ENCODE measurements around the gene PHF21A.

The PHF21A gene

GRCh38 chr11:46134540-46134939, 13.3 kb upstream of the PHF21A start:
- H3K27ac ChIP-seq (ENCODE audit: low read length): no peak overlapping the region
- H3K9me3 ChIP-seq (ENCODE audit: control insufficient read depth in 1 of 2, low read length in 2 of 2): no peaks in the 10 kb centered on the region
- no peak overlapping the region for H3K4me3 ChIP-seq (ENCODE audit: low read depth in 1 of 2, low read length in 2 of 2)
- H3K36me3 ChIP-seq (ENCODE audit: control insufficient read depth in 1 of 2, insufficient read depth in 2 of 2, low read length in 2 of 2): no peaks in the 10 kb centered on the region
- no peaks in the 10 kb centered on the region for H3K4me1 ChIP-seq (ENCODE audit: control insufficient read depth in 1 of 2, insufficient read depth in 2 of 2, low read length in 2 of 2)
- H3K27me3 ChIP-seq (ENCODE audit: low read depth, low read length): no peaks in the 10 kb centered on the region

GRCh38 chr11:46134061-46134460, 12.8 kb upstream of the PHF21A start:
- no peaks in the 10 kb centered on the region for H3K9me3 ChIP-seq (ENCODE audit: control insufficient read depth in 1 of 2, low read length in 2 of 2)
- no peaks in the 10 kb centered on the region for H3K27me3 ChIP-seq (ENCODE audit: low read depth, low read length)
- H3K4me1 ChIP-seq (ENCODE audit: control insufficient read depth in 1 of 2, insufficient read depth in 2 of 2, low read length in 2 of 2): no peaks in the 10 kb centered on the region
- no peaks in the 10 kb centered on the region for H3K36me3 ChIP-seq (ENCODE audit: control insufficient read depth in 1 of 2, insufficient read depth in 2 of 2, low read length in 2 of 2)
- no peak overlapping the region for H3K4me3 ChIP-seq (ENCODE audit: low read depth in 1 of 2, low read length in 2 of 2)
- no peak overlapping the region for H3K27ac ChIP-seq (ENCODE audit: low read length)

GRCh38 chr11:46133119-46133518, 11.9 kb upstream of the PHF21A start:
- H3K27me3 ChIP-seq (ENCODE audit: low read depth, low read length): no peaks in the 10 kb centered on the region
- no peaks in the 10 kb centered on the region for H3K9me3 ChIP-seq (ENCODE audit: control insufficient read depth in 1 of 2, low read length in 2 of 2)
- no peaks in the 10 kb centered on the region for H3K4me1 ChIP-seq (ENCODE audit: control insufficient read depth in 1 of 2, insufficient read depth in 2 of 2, low read length in 2 of 2)
- no peaks in the 10 kb centered on the region for H3K36me3 ChIP-seq (ENCODE audit: control insufficient read depth in 1 of 2, insufficient read depth in 2 of 2, low read length in 2 of 2)
- no peak overlapping the region for H3K4me3 ChIP-seq (ENCODE audit: low read depth in 1 of 2, low read length in 2 of 2)
- no peak overlapping the region for H3K27ac ChIP-seq (ENCODE audit: low read length)

GRCh38 chr11:46130286-46130940, 9.2 kb upstream of the PHF21A start:
- no peaks in the 10 kb centered on the region for H3K36me3 ChIP-seq (ENCODE audit: control insufficient read depth in 1 of 2, insufficient read depth in 2 of 2, low read length in 2 of 2)

GRCh38 chr11:46129133-46129532, 7.9 kb upstream of the PHF21A start:
- Histone ChIP-seq H3K27me3 (ENCODE audit: low read depth, low read length) (no peaks in the 10 kb centered on the region), H3K4me3 (ENCODE audit: low read depth in 1 of 2, low read length in 2 of 2) (no peak overlapping the region), H3K36me3 (ENCODE audit: control insufficient read depth in 1 of 2, insufficient read depth in 2 of 2, low read length in 2 of 2) (no peaks in the 10 kb centered on the region), H3K4me1 (ENCODE audit: control insufficient read depth in 1 of 2, insufficient read depth in 2 of 2, low read length in 2 of 2) (no peaks in the 10 kb centered on the region), H3K27ac (ENCODE audit: low read length) (no peak overlapping the region), H3K9me3 (ENCODE audit: control insufficient read depth in 1 of 2, low read length in 2 of 2) (no peaks in the 10 kb centered on the region)

More at GRCh38 chr11:46130286-46130940, 9.2 kb upstream of the PHF21A start:
- H3K4me3 ChIP-seq (ENCODE audit: low read depth in 1 of 2, low read length in 2 of 2): no peak overlapping the region
- no peaks in the 10 kb centered on the region for H3K27me3 ChIP-seq (ENCODE audit: low read depth, low read length)
- H3K9me3 ChIP-seq (ENCODE audit: control insufficient read depth in 1 of 2, low read length in 2 of 2): no peaks in the 10 kb centered on the region
- H3K4me1 ChIP-seq (ENCODE audit: control insufficient read depth in 1 of 2, insufficient read depth in 2 of 2, low read length in 2 of 2): no peaks in the 10 kb centered on the region
- no peak overlapping the region for H3K27ac ChIP-seq (ENCODE audit: low read length)

- Histone ChIP-seq H3K27me3 (ENCODE audit: low read depth, low read length) (no peaks in the 10 kb centered on the region), H3K4me1 (ENCODE audit: control insufficient read depth in 1 of 2, insufficient read depth in 2 of 2, low read length in 2 of 2) (peaks cover 0 to 6% of the 10 kb centered on the region in 2 donors), H3K9me3 (ENCODE audit: control insufficient read depth in 1 of 2, low read length in 2 of 2) (no peaks in the 10 kb centered on the region), H3K4me3 (ENCODE audit: low read depth in 1 of 2, low read length in 2 of 2) (no peak overlapping the region), H3K36me3 (ENCODE audit: control insufficient read depth in 1 of 2, insufficient read depth in 2 of 2, low read length in 2 of 2) (no peaks in the 10 kb centered on the region), H3K27ac (ENCODE audit: low read length) (no peak overlapping the region)
Observed at GRCh38 chr11:46127150-46127638, 5.9 kb upstream of the PHF21A start.

- Histone ChIP-seq H3K27ac (ENCODE audit: low read length) (no peak overlapping the region), H3K27me3 (ENCODE audit: low read depth, low read length) (no peaks in the 10 kb centered on the region), H3K4me3 (ENCODE audit: low read depth in 1 of 2, low read length in 2 of 2) (no peak overlapping the region), H3K4me1 (ENCODE audit: control insufficient read depth in 1 of 2, insufficient read depth in 2 of 2, low read length in 2 of 2) (peaks cover 0 to 6% of the 10 kb centered on the region in 2 donors), H3K9me3 (ENCODE audit: control insufficient read depth in 1 of 2, low read length in 2 of 2) (no peaks in the 10 kb centered on the region), H3K36me3 (ENCODE audit: control insufficient read depth in 1 of 2, insufficient read depth in 2 of 2, low read length in 2 of 2) (no peaks in the 10 kb centered on the region)
Observed at GRCh38 chr11:46125284-46125683, 4.0 kb upstream of the PHF21A start.

- no peak overlapping the region for H3K27ac ChIP-seq (ENCODE audit: low read length)
Observed at GRCh38 chr11:46122945-46123715, 1.9 kb upstream of the PHF21A start.

GRCh38 chr11:46121724-46122477, 647 bp upstream of the PHF21A start:
- Histone ChIP-seq H3K4me3 (ENCODE audit: low read depth in 1 of 2, low read length in 2 of 2) (peak overlapping the region; percentile 76 to 85), H3K9me3 (ENCODE audit: control insufficient read depth in 1 of 2, low read length in 2 of 2) (no peaks in the 10 kb centered on the region), H3K27me3 (ENCODE audit: low read depth, low read length) (no peaks in the 10 kb centered on the region), H3K36me3 (ENCODE audit: control insufficient read depth in 1 of 2, insufficient read depth in 2 of 2, low read length in 2 of 2) (no peaks in the 10 kb centered on the region), H3K4me1 (ENCODE audit: control insufficient read depth in 1 of 2, insufficient read depth in 2 of 2, low read length in 2 of 2) (peaks cover 7 to 17% of the 10 kb centered on the region in 2 donors), H3K27ac (ENCODE audit: low read length) (peak overlapping the region; percentile 75)

More at GRCh38 chr11:46122945-46123715, 1.9 kb upstream of the PHF21A start:
- Histone ChIP-seq H3K36me3 (ENCODE audit: control insufficient read depth in 1 of 2, insufficient read depth in 2 of 2, low read length in 2 of 2) (no peaks in the 10 kb centered on the region), H3K4me3 (ENCODE audit: low read depth in 1 of 2, low read length in 2 of 2) (peak overlapping the region in 1 of 2 donors; percentile 85), H3K27me3 (ENCODE audit: low read depth, low read length) (no peaks in the 10 kb centered on the region), H3K9me3 (ENCODE audit: control insufficient read depth in 1 of 2, low read length in 2 of 2) (no peaks in the 10 kb centered on the region), H3K4me1 (ENCODE audit: control insufficient read depth in 1 of 2, insufficient read depth in 2 of 2, low read length in 2 of 2) (peaks cover 2 to 17% of the 10 kb centered on the region in 2 donors)

GRCh38 chr11:46120346-46121300, 631 bp downstream of the PHF21A start:
- Histone ChIP-seq H3K27ac (ENCODE audit: low read length) (peak overlapping the region; percentile 71), H3K36me3 (ENCODE audit: control insufficient read depth in 1 of 2, insufficient read depth in 2 of 2, low read length in 2 of 2) (no peaks in the 10 kb centered on the region), H3K9me3 (ENCODE audit: control insufficient read depth in 1 of 2, low read length in 2 of 2) (no peaks in the 10 kb centered on the region), H3K27me3 (ENCODE audit: low read depth, low read length) (no peaks in the 10 kb centered on the region), H3K4me1 (ENCODE audit: control insufficient read depth in 1 of 2, insufficient read depth in 2 of 2, low read length in 2 of 2) (peaks cover 7 to 25% of the 10 kb centered on the region in 2 donors), H3K4me3 (ENCODE audit: low read depth in 1 of 2, low read length in 2 of 2) (peak overlapping the region; percentile 68 to 70)
